Measurements from ENCODE around the gene DEFB132.
"Not testable (repeated sequence)": the region's sequence is repeated elsewhere in the genome, so short reads cannot be mapped to it uniquely, and the experiment has no call there.

Gene DEFB132

DNA sequence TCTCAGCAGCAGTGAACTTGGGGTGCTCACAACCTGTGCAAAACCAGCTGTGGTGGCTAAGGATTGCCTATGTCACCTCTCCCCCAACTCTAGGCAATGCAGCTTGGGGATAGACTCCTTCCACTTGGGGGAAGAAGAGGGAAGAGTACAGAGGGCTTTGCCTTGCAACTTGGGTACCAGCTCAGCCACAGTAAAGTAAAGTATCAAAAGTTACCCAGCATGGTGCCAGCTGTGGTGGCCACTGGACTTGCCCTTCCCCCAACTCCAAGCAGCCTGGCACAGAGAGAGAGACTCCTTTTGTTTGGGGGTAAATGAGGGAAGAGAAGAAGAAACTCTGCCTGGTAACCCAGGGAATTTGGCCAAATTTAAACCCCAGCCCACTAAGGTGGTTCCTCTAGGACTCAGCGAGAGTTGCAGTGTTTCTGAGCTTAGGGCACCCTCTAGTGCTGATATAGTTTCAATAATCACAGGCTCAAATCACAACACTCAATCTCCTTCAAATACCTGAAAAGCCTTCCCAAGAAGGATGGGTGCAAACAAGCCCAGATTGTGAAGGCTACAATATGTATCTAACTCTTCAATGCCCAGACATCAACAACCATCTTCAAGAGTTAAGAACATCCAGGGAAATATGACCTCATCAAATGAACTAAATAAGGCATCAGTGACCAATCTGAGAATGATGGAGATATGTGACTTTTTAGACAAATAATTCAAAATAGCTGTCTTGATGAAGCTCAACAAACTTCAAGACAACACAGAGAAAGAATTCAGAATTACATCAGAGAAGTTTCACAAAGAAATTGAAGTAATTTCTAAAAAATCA is 38.0 kb upstream of the DEFB132 start:
- no peak overlapping the region for H3K9ac ChIP-seq (ENCODE audit: low read length)
- no peaks in the 10 kb centered on the region for H3K9me2 ChIP-seq (ENCODE audit: low read depth, low read length)
- no peak overlapping the region for H3K4me3 ChIP-seq (ENCODE audit: low read depth, low read length, poor library complexity, severe bottlenecking)
- H3K79me2 ChIP-seq (ENCODE audit: insufficient read depth, low read length), result no peaks in the 10 kb centered on the region
- no peaks in the 10 kb centered on the region for H3K36me3 ChIP-seq (ENCODE audit: insufficient read depth, low read length)
- TF ChIP-seq EZH2 (IDR thresholded peaks at IDR 0.05; ENCODE audit: borderline replicate concordance, low read length), result no peak
- TF ChIP-seq, protein P1, sequence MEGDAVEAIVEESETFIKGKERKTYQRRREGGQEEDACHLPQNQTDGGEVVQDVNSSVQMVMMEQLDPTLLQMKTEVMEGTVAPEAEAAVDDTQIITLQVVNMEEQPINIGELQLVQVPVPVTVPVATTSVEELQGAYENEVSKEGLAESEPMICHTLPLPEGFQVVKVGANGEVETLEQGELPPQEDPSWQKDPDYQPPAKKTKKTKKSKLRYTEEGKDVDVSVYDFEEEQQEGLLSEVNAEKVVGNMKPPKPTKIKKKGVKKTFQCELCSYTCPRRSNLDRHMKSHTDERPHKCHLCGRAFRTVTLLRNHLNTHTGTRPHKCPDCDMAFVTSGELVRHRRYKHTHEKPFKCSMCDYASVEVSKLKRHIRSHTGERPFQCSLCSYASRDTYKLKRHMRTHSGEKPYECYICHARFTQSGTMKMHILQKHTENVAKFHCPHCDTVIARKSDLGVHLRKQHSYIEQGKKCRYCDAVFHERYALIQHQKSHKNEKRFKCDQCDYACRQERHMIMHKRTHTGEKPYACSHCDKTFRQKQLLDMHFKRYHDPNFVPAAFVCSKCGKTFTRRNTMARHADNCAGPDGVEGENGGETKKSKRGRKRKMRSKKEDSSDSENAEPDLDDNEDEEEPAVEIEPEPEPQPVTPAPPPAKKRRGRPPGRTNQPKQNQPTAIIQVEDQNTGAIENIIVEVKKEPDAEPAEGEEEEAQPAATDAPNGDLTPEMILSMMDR (IDR thresholded peaks at IDR 0.05; ENCODE audit: low read length), result peak; percentile 49
- no peaks in the 10 kb centered on the region for H3K9me3 ChIP-seq (ENCODE audit: low read length)
- H3K4me1 ChIP-seq (ENCODE audit: insufficient read depth, low read length, severe bottlenecking), result no peaks in the 10 kb centered on the region
- H3K27ac ChIP-seq (ENCODE audit: low read depth, low read length, poor library complexity, severe bottlenecking), result no peak overlapping the region
- no peak overlapping the region for H3K4me2 ChIP-seq (ENCODE audit: low read length)
- H4K20me1 ChIP-seq (ENCODE audit: insufficient read depth, low read length), result no peaks in the 10 kb centered on the region
- no peaks in the 10 kb centered on the region for H3F3A ChIP-seq (ENCODE audit: insufficient read depth, low read length)
- no peaks in the 10 kb centered on the region for H3K27me3 ChIP-seq (ENCODE audit: insufficient read depth, low read length)
- H2AFZ ChIP-seq (ENCODE audit: low read length), result no peak overlapping the region

DNA sequence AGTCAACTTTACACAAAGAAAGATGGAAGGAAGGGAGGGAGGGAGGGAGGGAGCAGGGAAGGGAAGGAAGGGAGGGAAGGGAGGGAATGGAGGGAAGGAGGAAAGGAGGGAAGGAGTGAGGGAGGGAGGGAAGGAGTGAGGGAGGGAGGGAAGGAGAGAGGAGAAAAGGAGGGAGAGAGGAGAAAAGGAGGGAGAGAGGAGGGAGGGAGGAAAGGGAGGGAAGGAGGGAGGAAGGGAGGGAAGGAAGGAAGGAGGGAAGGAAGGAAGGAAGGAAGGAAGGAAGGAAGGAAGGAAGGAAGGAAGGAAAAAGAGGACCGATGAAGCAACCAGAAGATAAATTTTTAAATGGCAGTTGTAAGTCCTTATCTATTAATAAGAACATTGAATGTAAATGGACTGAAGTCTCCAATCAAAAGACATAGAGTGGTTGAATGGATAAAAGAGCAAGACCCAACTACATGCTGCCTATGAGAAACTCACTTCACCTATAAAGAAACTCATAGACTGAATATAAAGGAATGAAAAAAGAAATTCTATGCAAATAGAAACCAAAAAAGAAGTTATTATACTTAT is 36.2 kb upstream of the DEFB132 start:
- no peaks in the 10 kb centered on the region for H3K4me1 ChIP-seq (ENCODE audit: insufficient read depth, low read length, severe bottlenecking)
- no peaks in the 10 kb centered on the region for H4K20me1 ChIP-seq (ENCODE audit: insufficient read depth, low read length)
- no peak overlapping the region for H3K27ac ChIP-seq (ENCODE audit: low read depth, low read length, poor library complexity, severe bottlenecking)
- H3K79me2 ChIP-seq (ENCODE audit: insufficient read depth, low read length), result no peaks in the 10 kb centered on the region
- no peak overlapping the region for H3K4me3 ChIP-seq (ENCODE audit: low read depth, low read length, poor library complexity, severe bottlenecking)
- no peak overlapping the region for H3K4me2 ChIP-seq (ENCODE audit: low read length)
- no peaks in the 10 kb centered on the region for H3K36me3 ChIP-seq (ENCODE audit: insufficient read depth, low read length)
- H2AFZ ChIP-seq (ENCODE audit: low read length), result no peak overlapping the region
- no peaks in the 10 kb centered on the region for H3K9me2 ChIP-seq (ENCODE audit: low read depth, low read length)
- H3K27me3 ChIP-seq (ENCODE audit: insufficient read depth, low read length), result no peaks in the 10 kb centered on the region
- H3K9ac ChIP-seq (ENCODE audit: low read length), result no peak overlapping the region
- TF ChIP-seq, protein P1 (IDR thresholded peaks at IDR 0.05; ENCODE audit: low read length), result no peak
- TF ChIP-seq EZH2 (IDR thresholded peaks at IDR 0.05; ENCODE audit: borderline replicate concordance, low read length), result no peak
- no peaks in the 10 kb centered on the region for H3K9me3 ChIP-seq (ENCODE audit: low read length)
- no peaks in the 10 kb centered on the region for H3F3A ChIP-seq (ENCODE audit: insufficient read depth, low read length)

DNA sequence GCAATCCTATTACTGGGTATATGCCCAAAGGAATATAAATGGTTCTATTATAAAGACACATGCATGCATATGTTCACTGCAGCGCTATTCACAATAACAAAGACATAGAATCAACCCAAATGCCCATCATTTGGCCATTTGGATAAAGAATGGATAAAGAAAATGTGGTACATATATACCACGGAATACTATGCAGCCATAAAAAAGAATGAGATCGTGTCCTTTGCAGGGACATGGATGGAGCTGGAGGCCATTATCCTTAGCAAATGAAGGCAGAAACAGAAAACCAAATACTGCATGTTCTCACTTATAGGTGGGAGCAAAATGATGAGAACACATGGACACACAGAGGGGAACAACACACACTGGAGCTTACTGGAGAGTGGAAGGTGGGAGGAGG is 31.6 kb upstream of the DEFB132 start:
- not testable (repeated sequence) for H3F3A ChIP-seq (ENCODE audit: insufficient read depth, low read length); H4K20me1 ChIP-seq (ENCODE audit: insufficient read depth, low read length); H3K9me2 ChIP-seq (ENCODE audit: low read depth, low read length); H3K36me3 ChIP-seq (ENCODE audit: insufficient read depth, low read length); H3K4me3 ChIP-seq (ENCODE audit: low read depth, low read length, poor library complexity, severe bottlenecking); H3K4me1 ChIP-seq (ENCODE audit: insufficient read depth, low read length, severe bottlenecking); H3K4me2 ChIP-seq (ENCODE audit: low read length); H3K79me2 ChIP-seq (ENCODE audit: insufficient read depth, low read length); H3K27me3 ChIP-seq (ENCODE audit: insufficient read depth, low read length); H3K9me3 ChIP-seq (ENCODE audit: low read length); H3K9ac ChIP-seq (ENCODE audit: low read length); H2AFZ ChIP-seq (ENCODE audit: low read length); H3K27ac ChIP-seq (ENCODE audit: low read depth, low read length, poor library complexity, severe bottlenecking)

DNA sequence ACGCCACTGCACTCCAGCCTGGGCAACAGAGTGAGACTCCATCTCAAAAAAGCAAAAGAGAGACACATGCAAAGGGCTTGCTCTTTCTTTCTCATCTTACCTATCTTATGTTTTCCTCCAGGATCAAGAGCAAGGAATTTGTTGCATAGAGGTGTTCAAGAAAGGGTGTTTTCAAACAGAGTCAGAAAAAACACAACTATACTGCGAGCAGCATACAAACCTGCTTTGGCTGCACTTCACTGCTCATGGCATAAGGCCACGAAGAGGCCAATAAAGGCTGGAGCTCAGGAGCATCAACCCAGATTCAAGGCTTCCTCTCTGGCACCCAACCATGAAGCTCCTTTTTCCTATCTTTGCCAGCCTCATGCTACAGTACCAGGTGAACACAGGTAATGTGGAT is 30.6 kb upstream of the DEFB132 start, which contains the start of gene DEFB129:
Gene DEFB129 (plus strand): TSS at position 301 of the 400 bp plus-strand sequence. CDS start 31 bp downstream, at position 332.
- Histone ChIP-seq H3F3A (ENCODE audit: insufficient read depth, low read length) (no peaks in the 10 kb centered on the region), H2AFZ (ENCODE audit: low read length) (no peak within 1 kb of the TSS), H3K9me2 (ENCODE audit: low read depth, low read length) (no peaks in the 10 kb centered on the region), H3K79me2 (ENCODE audit: insufficient read depth, low read length) (no peaks in the 10 kb centered on the region), H3K4me1 (ENCODE audit: insufficient read depth, low read length, severe bottlenecking) (no peaks in the 10 kb centered on the region), H3K4me2 (ENCODE audit: low read length) (no peak within 1 kb of the TSS), H3K9ac (ENCODE audit: low read length) (no peak within 1 kb of the TSS), H3K36me3 (ENCODE audit: insufficient read depth, low read length) (no peaks in the 10 kb centered on the region), H3K27ac (ENCODE audit: low read depth, low read length, poor library complexity, severe bottlenecking) (no peak within 1 kb of the TSS), H3K27me3 (ENCODE audit: insufficient read depth, low read length) (no peaks in the 10 kb centered on the region), H3K4me3 (ENCODE audit: low read depth, low read length, poor library complexity, severe bottlenecking) (no peak within 1 kb of the TSS), H3K9me3 (ENCODE audit: low read length) (no peaks in the 10 kb centered on the region), H4K20me1 (ENCODE audit: insufficient read depth, low read length) (no peaks in the 10 kb centered on the region)
- TF ChIP-seq, protein P1 (IDR thresholded peaks at IDR 0.05; ENCODE audit: low read length), result no peak
- TF ChIP-seq EZH2 (IDR thresholded peaks at IDR 0.05; ENCODE audit: borderline replicate concordance, low read length), result no peak
